Epithelial cell of proximal tubule (primary cell): ENCODE data around the gene BMERB1. TPM values are rescaled to one million over a fixed set of nuclear protein-coding genes. Genes with fewer than 3 reads are reported as not detected.

ENCODE experiments used
- DNase-seq: peaks from one replicate; pipeline ENCODE4 v3.0.0-alpha.2; 2011; ENCODE audit warnings: low read depth
- H3K4me3 ChIP-seq: 2 replicates; pipeline ENCODE4 v1.5.1; 2011; ENCODE audit warnings: low read depth, mild to moderate bottlenecking, low read length
- CTCF ChIP-seq: conservative IDR thresholded peaks from 2 replicates; pipeline ENCODE4 v1.5.1; 2012; ENCODE audit warnings: low read depth, mild to moderate bottlenecking, low read length
- total RNA-seq: library from RNA; depleted of rRNA; stranded (reverse); fragments of >200 nt; gene quantifications from 2 replicates; pipeline ENCODE4 v1.2.3, GENCODE V29; 2015

BMERB1 gene
- total RNA-seq, 1 donor from 2014 or later = 15.8 TPM

DNA sequence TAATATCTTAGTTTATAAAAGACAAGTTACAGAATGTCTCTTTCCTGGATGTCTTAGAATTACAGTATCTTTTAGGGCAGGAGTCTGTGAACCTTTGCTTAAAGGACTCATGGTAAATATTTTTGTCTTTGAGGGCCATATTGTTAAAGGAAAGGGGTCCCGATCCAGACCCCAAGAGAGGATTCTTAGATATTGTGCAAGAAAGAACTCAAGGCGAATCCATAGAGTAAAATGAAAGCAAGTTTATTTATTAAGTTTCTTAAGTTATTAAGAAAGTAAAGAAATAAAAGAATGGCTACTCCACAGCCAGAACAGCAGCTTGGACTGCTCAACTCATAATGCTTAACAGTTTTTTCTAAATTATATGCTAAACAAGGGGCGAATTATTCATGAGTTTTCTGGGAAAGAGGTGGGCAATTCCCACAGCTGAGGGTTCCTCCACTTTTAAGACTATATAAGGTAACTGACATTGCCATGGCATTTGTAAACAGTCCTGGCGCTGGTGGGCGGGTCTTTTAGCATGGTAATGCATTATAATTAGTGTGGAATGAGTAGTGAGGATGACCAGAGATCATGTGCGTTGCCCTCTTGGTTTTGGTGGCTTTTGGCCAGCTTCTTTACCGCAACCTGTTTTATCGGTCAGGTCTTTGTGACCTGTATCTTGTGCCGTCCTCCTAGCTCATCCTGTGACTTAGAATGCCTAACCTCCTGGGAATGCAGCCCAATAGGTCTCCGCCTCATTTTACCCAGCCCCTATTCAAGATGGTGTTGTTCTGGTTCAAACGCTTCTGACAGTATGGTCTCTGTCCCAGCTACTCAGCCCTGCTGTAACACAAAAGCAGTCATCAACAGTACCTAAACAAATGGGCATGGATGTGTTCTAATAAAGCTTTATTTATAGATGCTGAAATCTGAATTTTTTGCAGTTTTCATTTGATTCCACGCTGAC, 53.2 kb downstream of the BMERB1 start:
- H3K4me3 ChIP-seq = no peak overlapping the region
- no peak for DNase-seq
- no peak for TF ChIP-seq CTCF

GRCh38 chr16:15489016-15489415, 54.6 kb downstream of the BMERB1 start:
- H3K4me3 ChIP-seq = no peak overlapping the region
- DNase-seq = no peak

DNA sequence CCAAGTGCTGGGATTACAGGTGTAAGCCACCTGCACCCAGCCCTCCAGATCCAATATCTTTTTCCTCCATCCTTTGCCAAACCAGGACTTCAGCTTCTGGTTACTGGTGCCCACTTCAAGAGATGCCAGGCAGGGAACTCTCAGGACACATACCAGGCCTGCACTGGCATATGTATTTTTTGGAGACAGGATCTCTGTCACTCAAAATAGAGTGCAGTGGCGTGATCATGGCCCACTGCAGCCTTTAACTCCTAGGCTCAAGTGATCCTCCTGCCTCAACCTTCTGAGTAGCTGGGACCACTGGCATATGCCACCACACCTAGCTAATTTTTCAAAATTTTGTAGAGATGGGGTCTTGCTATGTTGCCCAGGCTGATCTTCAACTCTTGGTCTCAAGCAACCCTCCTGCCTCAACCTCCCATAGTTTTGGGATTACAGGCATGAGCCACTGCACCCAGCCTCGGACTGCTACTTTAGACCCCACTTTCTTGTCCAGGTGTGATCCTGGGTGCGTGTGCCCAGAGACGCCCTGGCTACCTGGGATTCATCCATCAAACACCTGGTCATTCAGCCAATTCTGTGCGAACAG, 55.8 kb downstream of the BMERB1 start:
- no peak for TF ChIP-seq CTCF
- no peak overlapping the region for H3K4me3 ChIP-seq
- no peak for DNase-seq

More at GRCh38 chr16:15489016-15489415, 54.6 kb downstream of the BMERB1 start:
- no peak for TF ChIP-seq CTCF

GRCh38 chr16:15491411-15491810, 57.0 kb downstream of the BMERB1 start:
- no peak for DNase-seq
- no peak for TF ChIP-seq CTCF
- no peak overlapping the region for H3K4me3 ChIP-seq

DNA sequence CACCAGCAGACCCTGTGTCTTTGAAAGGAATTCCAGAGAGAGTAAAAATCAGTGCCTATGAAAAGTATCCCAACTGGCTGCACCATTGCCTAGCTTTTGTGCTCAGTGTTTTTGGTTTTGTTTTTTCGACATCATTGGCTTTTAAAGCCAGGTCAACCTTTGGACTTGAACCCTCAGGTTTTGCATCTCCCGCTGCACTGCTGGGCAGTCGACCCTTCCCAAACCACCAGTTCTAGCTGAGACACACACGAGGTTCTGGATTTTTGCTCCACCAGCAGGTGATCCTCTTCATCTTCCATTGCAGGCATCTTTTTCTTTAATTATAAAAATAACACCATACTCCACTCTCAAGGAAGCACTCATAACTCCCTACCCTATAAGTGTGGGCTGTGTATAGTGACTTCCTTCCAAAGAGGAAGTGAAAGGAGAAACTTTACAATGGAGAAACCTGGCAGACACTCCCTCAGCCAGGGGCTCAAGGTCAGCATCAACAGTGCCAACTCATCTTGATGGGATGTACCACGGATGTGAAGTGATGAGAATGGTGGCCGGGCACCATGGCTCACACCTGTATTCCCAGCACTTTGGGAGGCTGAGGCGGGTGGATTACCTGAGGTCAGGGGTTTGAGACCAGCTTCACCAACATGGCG, 57.8 kb downstream of the BMERB1 start:
- TF ChIP-seq CTCF = no peak
- no peak overlapping the region for H3K4me3 ChIP-seq
- DNase-seq = no peak

GRCh38 chr16:15493466-15494180, 59.2 kb downstream of the BMERB1 start:
- no peak for TF ChIP-seq CTCF
- H3K4me3 ChIP-seq = no peak overlapping the region
- DNase-seq = no peak
